Measurements from ENCODE around the gene PLCH1. TPM values are rescaled to one million over a fixed set of nuclear protein-coding genes. Genes with fewer than 3 reads are reported as not detected.

PLCH1 gene
- total RNA-seq, 1 experiment from 2014 or later: 8.9 TPM

- no peak for TF ChIP-seq PRRX2 (CRISPR knock-in tag; IDR thresholded peaks at IDR 0.05)
- no peak for TF ChIP-seq ZNF121 (CRISPR knock-in tag; IDR thresholded peaks at IDR 0.05)
- no peak for TF ChIP-seq TEAD4 (CRISPR knock-in tag; IDR thresholded peaks at IDR 0.05)
- no peak for TF ChIP-seq SMAD4 (CRISPR knock-in tag; IDR thresholded peaks at IDR 0.05)
- TF ChIP-seq USF1 (CRISPR knock-in tag; IDR thresholded peaks at IDR 0.05): no peak
- TF ChIP-seq JAZF1 (CRISPR knock-in tag; IDR thresholded peaks at IDR 0.05): no peak
- no peak for TF ChIP-seq OVOL2 (CRISPR knock-in tag; IDR thresholded peaks at IDR 0.05; ENCODE audit: borderline replicate concordance)
- TF ChIP-seq ATF3 (CRISPR knock-in tag; conservative IDR thresholded peaks at IDR 0.05): no peak
- no peak for TF ChIP-seq ZNF317 (CRISPR knock-in tag; IDR thresholded peaks at IDR 0.05; ENCODE audit: borderline replicate concordance, low read depth)
- TF ChIP-seq MYBL2 (CRISPR knock-in tag; IDR thresholded peaks at IDR 0.05): no peak
- TF ChIP-seq ZNF423 (CRISPR knock-in tag; IDR thresholded peaks at IDR 0.05): no peak
- no peak for TF ChIP-seq MLX (CRISPR knock-in tag; IDR thresholded peaks at IDR 0.05)
- no peak for TF ChIP-seq EMX1 (CRISPR knock-in tag; IDR thresholded peaks at IDR 0.05)
- TF ChIP-seq MAX (CRISPR knock-in tag; IDR thresholded peaks at IDR 0.05): no peak
- no peak for TF ChIP-seq NR3C1 (CRISPR knock-in tag; conservative IDR thresholded peaks at IDR 0.05; ENCODE audit: low read depth)
- TF ChIP-seq MXD4 (CRISPR knock-in tag; IDR thresholded peaks at IDR 0.05; ENCODE audit: borderline replicate concordance): no peak
- TF ChIP-seq TCF7 (CRISPR knock-in tag; IDR thresholded peaks at IDR 0.05; ENCODE audit: low read depth): no peak
- TF ChIP-seq IRF1 (CRISPR knock-in tag; IDR thresholded peaks at IDR 0.05): no peak
- no peak for TF ChIP-seq IRF2 (CRISPR knock-in tag; IDR thresholded peaks at IDR 0.05; ENCODE audit: borderline replicate concordance, low read depth)
- H3K4me3 Mint-ChIP-seq: no peak overlapping the region
- peaks cover 18% of the 10 kb centered on the region for H3K36me3 Mint-ChIP-seq
- CTCF ChIA-PET: no interaction called here
- ATAC-seq (no peak), DNase-seq (ENCODE audit: low spot score) (no peak)
- H3K27ac Mint-ChIP-seq: no peak overlapping the region
- H3K27me3 Mint-ChIP-seq (ENCODE audit: low read depth): no peaks in the 10 kb centered on the region; the same call in 1 of the 2 replicates
- peaks cover 9% of the 10 kb centered on the region for H3K4me1 Mint-ChIP-seq
- POLR2A ChIA-PET: no interaction called here
- H3K9me3 Mint-ChIP-seq: peaks cover 32% of the 10 kb centered on the region
Measured at GRCh38 chr3:155431856-155432570, 312.9 kb downstream of the PLCH1 start.

GRCh38 chr3:155428563-155428962, 316.3 kb downstream of the PLCH1 start:
- DNase-seq (ENCODE audit: low spot score): no peak
- Mint-ChIP-seq H3K27ac (no peak overlapping the region), H3K36me3 (peaks cover 29% of the 10 kb centered on the region), H3K4me1 (peaks cover 15% of the 10 kb centered on the region), H3K9me3 (peaks cover 51% of the 10 kb centered on the region), H3K4me3 (no peak overlapping the region), H3K27me3 (ENCODE audit: low read depth) (no peaks in the 10 kb centered on the region; the same call in 1 of the 2 replicates)
- ChIA-PET POLR2A (no interaction called here), CTCF (interaction anchor here (1.1 kb wide), 1 partner anchor 274 kb away, joined by 3 read pairs; no protein-coding TSS in a partner anchor)
- no peak for ATAC-seq
- TF ChIP-seq RORB (CRISPR knock-in tag; IDR thresholded peaks at IDR 0.05): no peak
- TF ChIP-seq ATF3 (CRISPR knock-in tag; conservative IDR thresholded peaks at IDR 0.05): no peak
- no peak for TF ChIP-seq ZNF425 (CRISPR knock-in tag; conservative IDR thresholded peaks at IDR 0.05)
- TF ChIP-seq ZNF281 (CRISPR knock-in tag; IDR thresholded peaks at IDR 0.05): no peak
- no peak for TF ChIP-seq ZNF512 (CRISPR knock-in tag; IDR thresholded peaks at IDR 0.05; ENCODE audit: borderline replicate concordance)
- no peak for TF ChIP-seq SMAD3 (CRISPR knock-in tag; IDR thresholded peaks at IDR 0.05; ENCODE audit: borderline replicate concordance)
